ENCODE measurements around the gene GOT2. TPM values are rescaled to one million over a fixed set of nuclear protein-coding genes. Genes with fewer than 3 reads are reported as not detected.

Gene GOT2
- polyA plus RNA-seq, 1 of the 3 experiments (the other 2 are of a cell fraction) = 69.2 TPM

GRCh38 chr16:58695368-58695767 is 38.7 kb downstream of the GOT2 start:
- DNase-seq = no peak

More at GRCh38 chr16:58695368-58695767, 38.7 kb downstream of the GOT2 start:
- Histone ChIP-seq H2AFZ (ENCODE audit: low read depth) (no peak overlapping the region), H4K20me1 (ENCODE audit: insufficient read depth) (no peaks in the 10 kb centered on the region), H3K27me3 (ENCODE audit: insufficient read depth) (no peaks in the 10 kb centered on the region), H3K4me3 (ENCODE audit: low read depth in 2 of 2, low read length in 1 of 2) (no peak overlapping the region), H3K9me2 (no peaks in the 10 kb centered on the region), H3K79me2 (ENCODE audit: insufficient read depth) (no peaks in the 10 kb centered on the region), H3K4me2 (no peak overlapping the region), H3F3A (replicated peaks; ENCODE audit: insufficient read depth) (no peaks in the 10 kb centered on the region), H3K27ac (ENCODE audit: low read depth in 2 of 2, low read length in 1 of 2) (no peak overlapping the region), H3K36me3 (replicated peaks in 1 of 2; ENCODE audit: control insufficient read depth in 1 of 2, insufficient read depth in 2 of 2, low read length in 1 of 2) (no peaks in the 10 kb centered on the region), H3K9ac (no peak overlapping the region), H3K9me3 (no peaks in the 10 kb centered on the region), H3K4me1 (ENCODE audit: control insufficient read depth in 1 of 2, insufficient read depth in 2 of 2, low read depth in 1 of 2, low read length in 1 of 2) (no peaks in the 10 kb centered on the region)
- CTCF ChIA-PET = interaction anchor here (0.6 kb wide), 1 partner anchor 257 kb away, joined by 3 read pairs; no protein-coding TSS in a partner anchor
- POLR2A ChIA-PET = no interaction called here
- 6% methylated on average over 1 of the region's 1 CpG for WGBS (ENCODE audit: low lambda C conversion rate)
- TF ChIP-seq TCF12 (IDR thresholded peaks at IDR 0.05) = no peak
- TF ChIP-seq RXRA (IDR thresholded peaks at IDR 0.05; ENCODE audit: borderline replicate concordance, low read depth) = no peak
- TF ChIP-seq EP300 (IDR thresholded peaks at IDR 0.05; ENCODE audit: borderline replicate concordance in 1 of 2, low read depth in 1 of 2, low read length in 1 of 2) = no peak
- TF ChIP-seq GABPA (IDR thresholded peaks at IDR 0.05; ENCODE audit: low read depth) = no peak
- no peak for TF ChIP-seq USF2 (IDR thresholded peaks at IDR 0.05; ENCODE audit: borderline replicate concordance, low read depth, low read length)
- TF ChIP-seq SIN3A (IDR thresholded peaks at IDR 0.05; ENCODE audit: borderline replicate concordance, low read depth, low read length) = no peak
- no peak for TF ChIP-seq ZBTB33 (IDR thresholded peaks at IDR 0.05; ENCODE audit: borderline replicate concordance, low read depth)
- no peak for TF ChIP-seq FOSL2 (IDR thresholded peaks at IDR 0.05; ENCODE audit: borderline replicate concordance, low read depth)
- no peak for TF ChIP-seq REST (IDR thresholded peaks at IDR 0.05; ENCODE audit: low read depth, low read length)
- TF ChIP-seq CHD2 (IDR thresholded peaks at IDR 0.05; ENCODE audit: low read length, partially characterized antibody) = no peak
- no peak for TF ChIP-seq FOXJ3 (CRISPR knock-in tag; IDR thresholded peaks at IDR 0.05)
- no peak for TF ChIP-seq GATA2 (CRISPR knock-in tag; IDR thresholded peaks at IDR 0.05)
- no peak for TF ChIP-seq TAF1 (IDR thresholded peaks at IDR 0.05; ENCODE audit: borderline replicate concordance, low read depth, low read length)
- TF ChIP-seq ELF1 (IDR thresholded peaks at IDR 0.05) = no peak
- TF ChIP-seq NRF1 (IDR thresholded peaks at IDR 0.05; ENCODE audit: low read depth, low read length) = no peak
- TF ChIP-seq IRF3 (IDR thresholded peaks at IDR 0.05; ENCODE audit: low read depth, low read length) = no peak
